HepG2 (cell line): ENCODE data around the gene FAM118B. TPM values are rescaled to one million over a fixed set of nuclear protein-coding genes. Genes with fewer than 3 reads are reported as not detected.

Experiments used
- ATF7-NPFF ChIP-seq: sonication (generic); formaldehyde crosslinking; IDR thresholded peaks from 2 replicates; pipeline ENCODE4 v1.8.1; 2023; ENCODE audit warnings: mild to moderate bottlenecking, low read depth, missing genetic modification reagents, moderate library complexity
- DBP ChIP-seq: sonication (generic); formaldehyde crosslinking; IDR thresholded peaks from 2 replicates; pipeline ENCODE4 v1.4.0; 2020; ENCODE audit warnings: missing genetic modification reagents; ENCODE audit errors: not compliant biosample characterization
- ELF3 ChIP-seq: IDR thresholded peaks from 2 replicates; pipeline ENCODE4 v1.6.1; 2016; ENCODE audit warnings: missing genetic modification reagents, missing compliant biosample characterization
- ESRRA ChIP-seq: sonication (generic); formaldehyde crosslinking; IDR thresholded peaks from 2 replicates; pipeline ENCODE4 v1.5.1; 2020; ENCODE audit warnings: mild to moderate bottlenecking, low read depth, missing genetic modification reagents
- ISL2 ChIP-seq: sonication (generic); formaldehyde crosslinking; IDR thresholded peaks from 2 replicates; pipeline ENCODE4 v1.5.0; 2020; ENCODE audit warnings: missing genetic modification reagents
- JUND ChIP-seq: sonication (generic); formaldehyde crosslinking; IDR thresholded peaks from 2 replicates; pipeline ENCODE4 v1.8.0; 2022; ENCODE audit warnings: mild to moderate bottlenecking, missing genetic modification reagents
- KDM5A ChIP-seq: fragments of 200-600 bp; sonication (generic); IDR thresholded peaks from 2 replicates; pipeline ENCODE4 v1.7.0; 2018; ENCODE audit warnings: antibody characterized with exemption, mild to moderate bottlenecking, low read length, borderline replicate concordance
- KLF12 ChIP-seq: sonication (generic); formaldehyde crosslinking; IDR thresholded peaks from 2 replicates; pipeline ENCODE4 v1.4.0; 2020; ENCODE audit warnings: missing genetic modification reagents, borderline replicate concordance
- MIER3 ChIP-seq: IDR thresholded peaks from 2 replicates; pipeline ENCODE4 v1.6.1; 2016; ENCODE audit warnings: missing compliant biosample characterization, borderline replicate concordance
- MTERF4 ChIP-seq: sonication (generic); formaldehyde crosslinking; IDR thresholded peaks from 2 replicates; pipeline ENCODE4 v1.8.0; 2023; ENCODE audit warnings: mild to moderate bottlenecking, missing genetic modification reagents
- NFYC ChIP-seq: IDR thresholded peaks from 2 replicates; pipeline ENCODE4 v1.6.1; 2016; ENCODE audit warnings: missing genetic modification reagents, missing compliant biosample characterization
- PHF21A ChIP-seq: sonication (generic); formaldehyde crosslinking; IDR thresholded peaks from 2 replicates; pipeline ENCODE4 v1.5.0; 2020; ENCODE audit warnings: mild to moderate bottlenecking, missing genetic modification reagents
- YY1 ChIP-seq: IDR thresholded peaks from 2 replicates; pipeline ENCODE4 v1.6.1; 2011; ENCODE audit warnings: low read length, low read depth, moderate library complexity, mild to moderate bottlenecking; ENCODE audit not compliant: insufficient read depth, insufficient replicate concordance
- ZBTB4 ChIP-seq: sonication (generic); formaldehyde crosslinking; IDR thresholded peaks from 2 replicates; pipeline ENCODE4 v1.4.0; 2020; ENCODE audit warnings: missing genetic modification reagents, mild to moderate bottlenecking, borderline replicate concordance
- ZNF34 ChIP-seq: sonication (generic); formaldehyde crosslinking; IDR thresholded peaks from 2 replicates; pipeline ENCODE4 v1.4.0; 2020; ENCODE audit warnings: mild to moderate bottlenecking, missing genetic modification reagents, borderline replicate concordance
- polyA plus RNA-seq, 8 experiments: library from polyadenylated mRNA; depleted of rRNA in 3 of 8; stranded (reverse) in 7 of 8; unstranded in 1 of 8; fragments of >200 nt; fragmentation: Illumina TruSeq in 4 of 8; extraction: Trizol in 4 of 8; gene quantifications; 2 replicates each; pipeline versions ENCODE4 v1.2.1 to v1.2.3, GENCODE V29; 2011 to 2016; ENCODE audit warnings: low read depth in 4 of 8, missing spikeins in 1 of 8, mixed read lengths in 1 of 8; ENCODE audit not compliant: insufficient read depth in 1 of 8
- total RNA-seq, 5 experiments: library from RNA; depleted of rRNA; stranded (reverse); fragments of >200 nt; fragmentation: Illumina TruSeq; extraction: Trizol; gene quantifications; 2 replicates each; pipeline ENCODE4 v1.2.3, GENCODE V29; 2016; ENCODE audit warnings: low read depth in 1 of 5
- TF ChIP-seq, protein P1 (sequence below): IDR thresholded peaks from 2 replicates; pipeline ENCODE4 v1.4.0; 2020; ENCODE audit warnings: mild to moderate bottlenecking, missing genetic modification reagents
- TF ChIP-seq, protein P2 (sequence below): sonication (generic); formaldehyde crosslinking; conservative IDR thresholded peaks from 2 replicates; pipeline ENCODE4 v1.8.1; 2023; ENCODE audit warnings: missing genetic modification reagents

FAM118B gene
- total and polyA plus RNA-seq, 2 of the 13 experiments (the other 11 are each of a cell fraction or from before 2014, with no cell fraction given) = 10.2 to 25.7 TPM

DNA sequence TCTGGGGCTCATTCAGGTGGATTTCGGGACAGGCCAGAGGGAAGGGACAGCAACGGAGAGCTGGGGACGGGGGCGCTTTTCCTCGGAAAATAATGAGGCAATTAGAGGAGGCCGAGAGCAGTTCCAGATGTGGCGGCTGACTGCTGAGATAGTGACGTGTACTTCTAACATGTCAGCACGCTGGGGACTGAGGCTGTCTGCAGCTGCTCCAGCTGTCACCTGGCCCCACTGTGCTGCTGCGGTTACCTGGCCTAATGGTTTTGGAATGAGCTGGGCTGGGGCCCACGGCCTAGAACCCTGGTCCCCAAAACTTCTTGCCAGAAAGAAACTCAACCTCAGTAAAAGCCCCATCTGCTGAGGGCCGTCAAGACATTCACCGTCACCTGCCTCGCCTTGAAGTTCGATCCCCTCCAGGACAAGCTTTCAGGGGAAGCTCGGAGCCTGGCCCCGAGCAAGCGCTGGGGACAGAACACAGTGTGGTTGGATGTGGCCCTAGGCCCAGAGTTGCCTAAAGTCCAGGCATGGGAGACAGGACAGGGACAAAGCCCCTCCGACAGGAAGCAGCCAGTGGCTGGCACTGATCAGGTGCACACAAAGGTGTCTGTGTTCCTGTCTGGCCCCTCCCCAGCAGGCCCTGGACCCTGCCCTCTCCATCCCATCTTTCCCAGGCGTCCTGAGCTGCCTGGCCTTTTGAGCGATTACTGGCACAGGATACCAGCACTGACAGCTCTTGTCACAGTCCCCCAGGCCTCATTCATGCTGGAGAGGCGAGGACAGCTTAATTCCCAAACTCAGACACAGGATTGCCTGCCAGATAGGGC lies 22.3 kb upstream of the FAM118B start (continued):
- TF ChIP-seq ELF3 (peak; percentile 87), MIER3 (peak; percentile 73; the same call in 1 of the 2 replicates), ISL2 (CRISPR knock-in tag) (peak; percentile 57; the same call in 1 of the 2 replicates), PHF21A (CRISPR knock-in tag) (peak; percentile 94), NFYC (peak; percentile 45; the same call in 1 of the 2 replicates), JUND (CRISPR knock-in tag) (no peak), MTERF4 (CRISPR knock-in tag) (peak; percentile 92; the same call in 1 of the 2 replicates), ZNF34 (CRISPR knock-in tag) (peak; percentile 83; the same call in 1 of the 2 replicates), DBP (CRISPR knock-in tag) (no peak), ATF7-NPFF (CRISPR knock-in tag) (peak; percentile 46), KDM5A (no peak), KLF12 (no peak), YY1 (peak; percentile 22), ESRRA (peak; percentile 66; the same call in 1 of the 2 replicates), ZBTB4 (peak; percentile 82; the same call in 1 of the 2 replicates)
- TF ChIP-seq, protein P1, sequence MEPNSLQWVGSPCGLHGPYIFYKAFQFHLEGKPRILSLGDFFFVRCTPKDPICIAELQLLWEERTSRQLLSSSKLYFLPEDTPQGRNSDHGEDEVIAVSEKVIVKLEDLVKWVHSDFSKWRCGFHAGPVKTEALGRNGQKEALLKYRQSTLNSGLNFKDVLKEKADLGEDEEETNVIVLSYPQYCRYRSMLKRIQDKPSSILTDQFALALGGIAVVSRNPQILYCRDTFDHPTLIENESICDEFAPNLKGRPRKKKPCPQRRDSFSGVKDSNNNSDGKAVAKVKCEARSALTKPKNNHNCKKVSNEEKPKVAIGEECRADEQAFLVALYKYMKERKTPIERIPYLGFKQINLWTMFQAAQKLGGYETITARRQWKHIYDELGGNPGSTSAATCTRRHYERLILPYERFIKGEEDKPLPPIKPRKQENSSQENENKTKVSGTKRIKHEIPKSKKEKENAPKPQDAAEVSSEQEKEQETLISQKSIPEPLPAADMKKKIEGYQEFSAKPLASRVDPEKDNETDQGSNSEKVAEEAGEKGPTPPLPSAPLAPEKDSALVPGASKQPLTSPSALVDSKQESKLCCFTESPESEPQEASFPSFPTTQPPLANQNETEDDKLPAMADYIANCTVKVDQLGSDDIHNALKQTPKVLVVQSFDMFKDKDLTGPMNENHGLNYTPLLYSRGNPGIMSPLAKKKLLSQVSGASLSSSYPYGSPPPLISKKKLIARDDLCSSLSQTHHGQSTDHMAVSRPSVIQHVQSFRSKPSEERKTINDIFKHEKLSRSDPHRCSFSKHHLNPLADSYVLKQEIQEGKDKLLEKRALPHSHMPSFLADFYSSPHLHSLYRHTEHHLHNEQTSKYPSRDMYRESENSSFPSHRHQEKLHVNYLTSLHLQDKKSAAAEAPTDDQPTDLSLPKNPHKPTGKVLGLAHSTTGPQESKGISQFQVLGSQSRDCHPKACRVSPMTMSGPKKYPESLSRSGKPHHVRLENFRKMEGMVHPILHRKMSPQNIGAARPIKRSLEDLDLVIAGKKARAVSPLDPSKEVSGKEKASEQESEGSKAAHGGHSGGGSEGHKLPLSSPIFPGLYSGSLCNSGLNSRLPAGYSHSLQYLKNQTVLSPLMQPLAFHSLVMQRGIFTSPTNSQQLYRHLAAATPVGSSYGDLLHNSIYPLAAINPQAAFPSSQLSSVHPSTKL (CRISPR knock-in tag) = peak; percentile 72
- TF ChIP-seq, protein P2, sequence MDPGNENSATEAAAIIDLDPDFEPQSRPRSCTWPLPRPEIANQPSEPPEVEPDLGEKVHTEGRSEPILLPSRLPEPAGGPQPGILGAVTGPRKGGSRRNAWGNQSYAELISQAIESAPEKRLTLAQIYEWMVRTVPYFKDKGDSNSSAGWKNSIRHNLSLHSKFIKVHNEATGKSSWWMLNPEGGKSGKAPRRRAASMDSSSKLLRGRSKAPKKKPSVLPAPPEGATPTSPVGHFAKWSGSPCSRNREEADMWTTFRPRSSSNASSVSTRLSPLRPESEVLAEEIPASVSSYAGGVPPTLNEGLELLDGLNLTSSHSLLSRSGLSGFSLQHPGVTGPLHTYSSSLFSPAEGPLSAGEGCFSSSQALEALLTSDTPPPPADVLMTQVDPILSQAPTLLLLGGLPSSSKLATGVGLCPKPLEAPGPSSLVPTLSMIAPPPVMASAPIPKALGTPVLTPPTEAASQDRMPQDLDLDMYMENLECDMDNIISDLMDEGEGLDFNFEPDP = no peak
